HG03442 (cell line): ENCODE data around the gene EHF.
A peak's percentile ranks its signal among the peaks of the same experiment; 100 is the strongest.

ENCODE experiments used
- ATAC-seq: cut with Tn5 transposase; IDR thresholded peaks from one replicate; pipeline ENCODE4 v1.9.1; 2021; ENCODE audit warnings: mild to moderate bottlenecking, moderate library complexity; ENCODE audit not compliant: unreplicated experiment

The EHF gene

GRCh38 chr11:34623463-34623862 lies 2.6 kb downstream of the EHF start:
- ATAC-seq: no peak

- peak; percentile 83 for ATAC-seq
Observed at GRCh38 chr11:34624069-34624468, 3.2 kb downstream of the EHF start.

- no peak for ATAC-seq
Observed at GRCh38 chr11:34625576-34625975, 4.7 kb downstream of the EHF start.

- no peak for ATAC-seq
Observed at GRCh38 chr11:34626393-34626792, 5.5 kb downstream of the EHF start.

GRCh38 chr11:34627197-34627596 lies 6.3 kb downstream of the EHF start:
- ATAC-seq: no peak

GRCh38 chr11:34629711-34630110 lies 8.8 kb downstream of the EHF start:
- no peak for ATAC-seq

- ATAC-seq: no peak
Observed at GRCh38 chr11:34630544-34630943, 9.7 kb downstream of the EHF start.

GRCh38 chr11:34631297-34631696 lies 10.4 kb downstream of the EHF start:
- no peak for ATAC-seq

- ATAC-seq: no peak
Observed at GRCh38 chr11:34631737-34632104, 10.8 kb downstream of the EHF start.

- ATAC-seq: no peak
Observed at GRCh38 chr11:34632105-34632791, 11.4 kb downstream of the EHF start.

- ATAC-seq: no peak
Observed at GRCh38 chr11:34633640-34633989, 12.7 kb downstream of the EHF start.

GRCh38 chr11:34633990-34634693 lies 13.2 kb downstream of the EHF start:
- peak; percentile 76 for ATAC-seq

GRCh38 chr11:34634694-34635062 lies 13.8 kb downstream of the EHF start:
- no peak for ATAC-seq

- no peak for ATAC-seq
Observed at GRCh38 chr11:34636127-34636526, 15.2 kb downstream of the EHF start.

- no peak for ATAC-seq
Observed at GRCh38 chr11:34637303-34637702, 16.4 kb downstream of the EHF start.

- ATAC-seq: no peak
Observed at GRCh38 chr11:34638897-34639296, 18.0 kb downstream of the EHF start.

GRCh38 chr11:34639545-34639944 lies 18.7 kb downstream of the EHF start:
- ATAC-seq: no peak

GRCh38 chr11:34640050-34640923 lies 19.4 kb downstream of the EHF start:
- peak; percentile 72 for ATAC-seq

GRCh38 chr11:34640924-34641275 lies 20.0 kb downstream of the EHF start:
- no peak for ATAC-seq

GRCh38 chr11:34641456-34641855 lies 20.6 kb downstream of the EHF start:
- no peak for ATAC-seq

GRCh38 chr11:34642001-34642554 lies 21.2 kb downstream of the EHF start:
- ATAC-seq: no peak

GRCh38 chr11:34642873-34643272 lies 22.0 kb downstream of the EHF start:
- no peak for ATAC-seq
